Measurements from ENCODE around the gene HOXC9.

The HOXC9 gene

DNA sequence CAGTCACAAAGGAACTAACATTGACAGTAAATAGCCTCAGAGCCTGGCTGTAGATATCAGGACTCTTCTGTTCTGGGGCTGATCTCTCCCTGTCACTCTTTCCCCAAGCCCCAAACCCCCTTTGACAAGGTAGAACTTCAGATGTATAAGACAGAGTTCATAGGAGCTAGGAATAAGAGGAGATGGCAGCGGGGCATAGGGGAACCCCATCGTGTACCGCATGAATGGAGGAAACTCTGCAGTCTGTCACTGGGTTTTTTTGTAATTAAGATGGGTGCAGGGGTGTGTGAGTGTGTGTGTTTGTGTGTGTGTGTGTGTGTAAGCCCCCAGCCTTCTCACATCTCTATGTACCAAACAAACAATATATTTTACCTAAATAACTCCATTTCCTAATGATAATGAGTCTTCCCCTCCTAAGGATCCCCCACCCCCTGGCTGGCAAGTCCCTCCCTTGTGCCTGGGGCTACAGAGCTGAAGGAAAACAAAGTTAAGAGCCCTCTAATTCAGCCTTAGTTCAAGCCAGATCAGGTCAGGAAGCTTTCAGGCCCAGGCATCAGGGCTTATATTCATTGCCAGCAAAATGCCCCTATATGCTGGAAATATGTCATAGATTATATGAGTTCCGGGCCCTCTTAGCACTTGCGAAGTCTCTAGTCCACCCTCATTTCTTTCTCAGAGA, 44.6 kb downstream of the HOXC9 start:
- no peak overlapping the region for H3K27ac ChIP-seq (ENCODE audit: insufficient read depth, low read depth, low read length, poor library complexity, severe bottlenecking)
- peaks cover 100% of the 10 kb centered on the region for H3K27me3 ChIP-seq (ENCODE audit: control insufficient read depth, insufficient read depth, low read length, poor library complexity, severe bottlenecking)
- no peaks in the 10 kb centered on the region for H3K36me3 ChIP-seq (ENCODE audit: control insufficient read depth, insufficient read depth, low read length)
- H3K9me3 ChIP-seq (ENCODE audit: control insufficient read depth, low read length): no peaks in the 10 kb centered on the region
- H3K4me3 ChIP-seq (ENCODE audit: insufficient read depth, low read depth, low read length): no peak overlapping the region
- H3K4me1 ChIP-seq (ENCODE audit: control insufficient read depth, insufficient read depth, low read length): no peaks in the 10 kb centered on the region
- 33 to 37% methylated on average over 5 of the region's 5 CpGs for WGBS, 2 experiments

DNA sequence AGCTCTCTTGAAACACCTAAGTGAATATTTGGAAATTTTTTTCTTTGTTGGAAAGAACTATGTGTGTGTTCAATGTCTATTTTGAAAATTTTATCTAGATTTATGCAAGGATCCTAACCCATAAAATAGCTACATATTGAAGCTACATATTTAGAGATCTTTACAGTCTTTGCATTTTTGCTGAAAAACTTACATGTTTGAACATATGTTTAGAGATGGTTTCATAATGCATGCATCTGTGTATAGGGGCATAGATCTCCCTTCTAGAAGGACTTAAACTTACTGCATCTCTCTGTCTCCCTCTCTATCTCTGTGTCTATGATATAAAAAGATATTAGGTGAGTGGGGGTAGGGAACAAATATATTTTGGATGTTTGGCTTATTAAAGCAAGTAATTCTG, 45.4 kb downstream of the HOXC9 start:
- H3K9me3 ChIP-seq (ENCODE audit: control insufficient read depth, low read length): no peaks in the 10 kb centered on the region
- no peak overlapping the region for H3K27ac ChIP-seq (ENCODE audit: insufficient read depth, low read depth, low read length, poor library complexity, severe bottlenecking)
- no peak overlapping the region for H3K4me3 ChIP-seq (ENCODE audit: insufficient read depth, low read depth, low read length)
- H3K27me3 ChIP-seq (ENCODE audit: control insufficient read depth, insufficient read depth, low read length, poor library complexity, severe bottlenecking): peaks cover 100% of the 10 kb centered on the region
- H3K4me1 ChIP-seq (ENCODE audit: control insufficient read depth, insufficient read depth, low read length): no peaks in the 10 kb centered on the region
- H3K36me3 ChIP-seq (ENCODE audit: control insufficient read depth, insufficient read depth, low read length): no peaks in the 10 kb centered on the region

DNA sequence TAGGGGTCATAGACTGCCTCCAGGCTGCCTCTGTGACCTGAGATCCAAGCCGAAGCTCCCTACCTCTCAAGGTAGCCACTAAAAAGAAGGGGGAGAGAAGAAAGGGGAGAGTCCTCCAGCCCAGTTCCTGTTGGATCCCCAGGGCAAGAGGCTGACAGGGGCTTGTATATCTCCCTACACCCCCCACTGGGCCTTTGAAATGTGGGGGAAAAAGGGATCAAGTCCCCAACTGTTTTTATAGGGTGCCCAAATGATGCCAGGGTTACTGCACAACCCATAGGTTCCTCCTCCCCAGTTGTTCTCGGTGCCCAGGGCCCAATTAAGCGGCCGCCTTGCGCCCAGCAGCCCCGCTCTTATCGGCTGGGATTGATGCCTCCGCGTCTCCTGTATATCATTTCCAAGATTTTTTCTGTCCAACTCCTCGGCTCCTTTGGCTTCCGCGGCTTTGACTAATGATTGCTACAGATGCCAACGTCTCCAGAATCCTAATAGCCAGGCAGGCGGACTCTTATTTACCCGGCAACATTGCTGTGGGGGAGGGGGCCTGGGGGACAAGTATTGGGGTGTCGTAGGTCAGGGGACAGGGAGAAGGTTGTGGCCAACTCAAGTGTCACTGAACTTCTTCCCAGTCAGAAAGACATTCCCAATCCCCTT, 46.0 kb downstream of the HOXC9 start:
- peaks cover 100% of the 10 kb centered on the region for H3K27me3 ChIP-seq (ENCODE audit: control insufficient read depth, insufficient read depth, low read length, poor library complexity, severe bottlenecking)
- WGBS, 2 experiments: 27 to 31% methylated on average over 15 to 16 of the region's 16 CpGs
- H3K36me3 ChIP-seq (ENCODE audit: control insufficient read depth, insufficient read depth, low read length): no peaks in the 10 kb centered on the region
- H3K4me3 ChIP-seq (ENCODE audit: insufficient read depth, low read depth, low read length): no peak overlapping the region
- H3K4me1 ChIP-seq (ENCODE audit: control insufficient read depth, insufficient read depth, low read length): no peaks in the 10 kb centered on the region
- H3K9me3 ChIP-seq (ENCODE audit: control insufficient read depth, low read length): no peaks in the 10 kb centered on the region
- no peak overlapping the region for H3K27ac ChIP-seq (ENCODE audit: insufficient read depth, low read depth, low read length, poor library complexity, severe bottlenecking)

DNA sequence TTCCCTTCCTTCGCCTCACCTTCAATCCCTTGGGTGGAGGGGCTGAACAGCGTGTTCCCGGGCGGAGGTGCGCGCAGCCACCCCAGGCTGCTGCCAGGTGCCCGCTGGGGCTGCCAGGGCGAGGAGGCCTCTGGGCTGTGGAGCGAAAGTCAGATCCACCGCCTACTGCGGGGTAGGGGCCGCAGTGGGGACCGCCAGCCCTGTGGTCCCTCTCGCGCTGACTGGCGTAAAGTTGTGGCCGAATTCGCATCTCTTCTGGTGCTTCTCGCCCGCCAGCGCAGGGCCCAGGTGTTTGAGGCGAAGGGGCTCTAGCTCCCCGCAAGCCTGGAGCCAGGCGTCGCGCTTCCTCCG, 46.8 kb downstream of the HOXC9 start:
- Histone ChIP-seq H3K4me3 (ENCODE audit: insufficient read depth, low read depth, low read length) (no peak overlapping the region), H3K27ac (ENCODE audit: insufficient read depth, low read depth, low read length, poor library complexity, severe bottlenecking) (no peak overlapping the region), H3K36me3 (ENCODE audit: control insufficient read depth, insufficient read depth, low read length) (no peaks in the 10 kb centered on the region), H3K27me3 (ENCODE audit: control insufficient read depth, insufficient read depth, low read length, poor library complexity, severe bottlenecking) (peaks cover 100% of the 10 kb centered on the region), H3K4me1 (ENCODE audit: control insufficient read depth, insufficient read depth, low read length) (no peaks in the 10 kb centered on the region), H3K9me3 (ENCODE audit: control insufficient read depth, low read length) (no peaks in the 10 kb centered on the region)
- WGBS, 2 experiments: 6% methylated on average over 27 of the region's 27 CpGs

DNA sequence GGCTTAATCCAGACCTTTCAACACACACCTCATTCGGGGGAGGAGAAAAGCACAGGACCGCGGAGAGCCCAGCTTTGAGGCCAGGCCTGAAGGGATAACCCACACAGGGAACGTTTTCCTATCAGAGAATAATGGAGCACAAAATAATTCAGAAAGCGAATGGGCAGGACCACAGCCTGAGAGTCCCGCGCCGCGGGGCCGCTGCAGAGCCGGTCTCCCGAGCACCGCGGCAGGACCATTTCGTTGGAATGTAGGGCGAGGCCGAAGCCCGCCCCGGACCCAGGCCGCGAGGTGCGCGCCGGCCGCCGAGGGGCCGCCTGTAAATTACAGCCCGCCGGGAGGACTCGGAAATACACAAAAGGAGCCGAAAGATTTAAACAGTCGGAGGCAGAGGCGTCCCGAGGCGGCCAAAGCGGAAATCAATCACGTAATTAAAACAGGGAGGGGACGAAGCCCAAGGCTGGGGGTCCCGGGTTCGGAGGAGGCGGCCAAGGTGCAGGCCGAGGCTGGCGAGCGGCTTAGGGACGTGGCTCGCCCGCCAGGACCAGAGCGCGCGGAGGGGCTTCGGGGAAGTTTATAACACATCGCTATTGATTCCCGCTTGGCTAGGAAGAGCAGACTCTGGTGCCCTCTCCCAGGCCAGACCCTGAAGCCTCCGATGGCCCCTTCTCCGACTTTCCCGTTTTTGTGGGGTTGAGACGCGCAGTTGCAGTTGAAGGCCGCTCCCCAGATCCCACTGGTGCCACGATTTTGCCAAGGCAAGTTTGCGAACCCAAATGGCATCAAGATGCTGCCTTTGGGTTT, 47.4 kb downstream of the HOXC9 start:
- Histone ChIP-seq H3K36me3 (ENCODE audit: control insufficient read depth, insufficient read depth, low read length) (no peaks in the 10 kb centered on the region), H3K27me3 (ENCODE audit: control insufficient read depth, insufficient read depth, low read length, poor library complexity, severe bottlenecking) (peaks cover 100% of the 10 kb centered on the region), H3K4me3 (ENCODE audit: insufficient read depth, low read depth, low read length) (no peak overlapping the region), H3K9me3 (ENCODE audit: control insufficient read depth, low read length) (no peaks in the 10 kb centered on the region), H3K27ac (ENCODE audit: insufficient read depth, low read depth, low read length, poor library complexity, severe bottlenecking) (no peak overlapping the region), H3K4me1 (ENCODE audit: control insufficient read depth, insufficient read depth, low read length) (no peaks in the 10 kb centered on the region)
- 1 to 2% methylated on average over 61 of the region's 61 CpGs for WGBS, 2 experiments

DNA sequence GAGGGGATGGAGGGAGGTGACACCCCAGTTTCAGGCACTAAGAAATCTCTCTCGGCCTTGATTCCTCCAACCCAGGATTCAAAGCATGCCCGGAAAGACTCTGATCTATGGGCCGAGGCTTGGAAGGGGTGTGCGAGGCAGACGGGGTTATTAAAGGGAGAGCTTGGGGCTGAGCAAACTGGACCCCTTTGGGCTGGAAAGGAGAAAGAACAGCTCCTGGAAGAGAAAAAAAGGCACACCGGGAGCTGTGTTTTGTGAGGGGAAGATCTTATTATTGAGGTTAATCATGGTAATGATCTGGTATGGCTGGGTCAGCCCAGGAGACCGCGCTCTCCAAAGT, 48.0 kb downstream of the HOXC9 start:
- no peak overlapping the region for H3K27ac ChIP-seq (ENCODE audit: insufficient read depth, low read depth, low read length, poor library complexity, severe bottlenecking)

DNA sequence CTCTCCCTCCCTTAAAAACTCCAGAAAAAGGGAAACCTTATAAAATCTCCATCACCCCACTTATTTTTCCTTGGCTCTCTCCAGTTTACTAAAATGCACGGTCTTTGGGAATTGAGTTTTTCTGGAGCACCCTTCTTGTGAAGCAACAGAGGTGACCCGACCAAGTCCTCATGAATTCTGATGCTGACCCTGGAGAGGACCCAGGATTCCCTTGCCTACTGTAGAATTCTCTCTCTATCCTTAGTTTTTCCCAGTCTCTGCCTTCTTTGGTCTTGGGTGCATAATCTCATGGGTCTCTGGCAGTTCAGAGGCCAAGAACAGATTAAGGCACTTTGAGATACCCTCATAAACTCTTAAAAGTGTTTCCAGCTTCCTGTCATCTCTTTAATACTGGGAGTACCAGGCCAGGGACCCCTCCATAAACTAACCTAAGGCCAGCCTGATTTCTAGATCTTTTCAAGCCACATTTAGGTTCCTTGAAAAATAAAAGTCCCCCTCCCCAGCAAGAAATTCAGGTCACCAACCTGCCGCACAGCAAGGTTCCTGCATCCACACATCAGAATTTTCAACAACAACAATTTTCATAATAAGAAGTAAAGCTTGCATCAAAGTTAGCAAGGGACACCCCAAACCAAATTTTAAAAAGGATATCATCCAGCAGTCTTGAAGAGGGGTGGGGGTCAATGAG, 48.6 kb downstream of the HOXC9 start:
- Histone ChIP-seq H3K27me3 (ENCODE audit: control insufficient read depth, insufficient read depth, low read length, poor library complexity, severe bottlenecking) (peaks cover 100% of the 10 kb centered on the region), H3K27ac (ENCODE audit: insufficient read depth, low read depth, low read length, poor library complexity, severe bottlenecking) (no peak overlapping the region), H3K4me3 (ENCODE audit: insufficient read depth, low read depth, low read length) (no peak overlapping the region), H3K9me3 (ENCODE audit: control insufficient read depth, low read length) (no peaks in the 10 kb centered on the region), H3K4me1 (ENCODE audit: control insufficient read depth, insufficient read depth, low read length) (peaks cover 3% of the 10 kb centered on the region), H3K36me3 (ENCODE audit: control insufficient read depth, insufficient read depth, low read length) (no peaks in the 10 kb centered on the region)
- WGBS, 2 experiments: 19 to 25% methylated on average over 3 of the region's 3 CpGs

More for the DNA sequence above, 48.0 kb downstream of the HOXC9 start:
- H3K9me3 ChIP-seq (ENCODE audit: control insufficient read depth, low read length): no peaks in the 10 kb centered on the region
- H3K4me1 ChIP-seq (ENCODE audit: control insufficient read depth, insufficient read depth, low read length): peaks cover under 1% of the 10 kb centered on the region
- 12 to 13% methylated on average over 8 of the region's 8 CpGs for WGBS, 2 experiments
- peaks cover 100% of the 10 kb centered on the region for H3K27me3 ChIP-seq (ENCODE audit: control insufficient read depth, insufficient read depth, low read length, poor library complexity, severe bottlenecking)
- H3K36me3 ChIP-seq (ENCODE audit: control insufficient read depth, insufficient read depth, low read length): no peaks in the 10 kb centered on the region
- no peak overlapping the region for H3K4me3 ChIP-seq (ENCODE audit: insufficient read depth, low read depth, low read length)

DNA sequence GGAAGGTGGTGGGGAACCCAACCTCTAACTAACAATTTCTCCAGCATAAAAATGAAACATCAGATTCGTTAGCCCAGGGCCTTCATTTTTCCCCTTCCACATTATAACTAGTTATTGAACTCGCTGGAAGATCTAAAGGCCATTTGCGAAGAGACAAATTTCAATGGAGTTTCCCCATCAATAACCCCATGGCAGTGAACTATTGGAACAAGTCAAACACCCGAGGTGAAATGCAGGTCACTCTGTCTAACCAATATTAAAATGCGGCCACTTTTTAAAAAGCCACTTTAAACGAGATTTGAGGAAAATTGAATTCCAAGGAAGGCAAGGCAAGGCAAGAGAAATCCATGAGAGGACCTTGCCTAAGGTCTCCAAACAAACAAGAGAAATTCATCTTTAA, 49.1 kb downstream of the HOXC9 start:
- no peaks in the 10 kb centered on the region for H3K9me3 ChIP-seq (ENCODE audit: control insufficient read depth, low read length)
- peaks cover 3% of the 10 kb centered on the region for H3K4me1 ChIP-seq (ENCODE audit: control insufficient read depth, insufficient read depth, low read length)
- 19 to 23% methylated on average over 6 of the region's 6 CpGs for WGBS, 2 experiments
- H3K4me3 ChIP-seq (ENCODE audit: insufficient read depth, low read depth, low read length): no peak overlapping the region
- H3K27ac ChIP-seq (ENCODE audit: insufficient read depth, low read depth, low read length, poor library complexity, severe bottlenecking): no peak overlapping the region
- H3K36me3 ChIP-seq (ENCODE audit: control insufficient read depth, insufficient read depth, low read length): no peaks in the 10 kb centered on the region
- peaks cover 100% of the 10 kb centered on the region for H3K27me3 ChIP-seq (ENCODE audit: control insufficient read depth, insufficient read depth, low read length, poor library complexity, severe bottlenecking)

DNA sequence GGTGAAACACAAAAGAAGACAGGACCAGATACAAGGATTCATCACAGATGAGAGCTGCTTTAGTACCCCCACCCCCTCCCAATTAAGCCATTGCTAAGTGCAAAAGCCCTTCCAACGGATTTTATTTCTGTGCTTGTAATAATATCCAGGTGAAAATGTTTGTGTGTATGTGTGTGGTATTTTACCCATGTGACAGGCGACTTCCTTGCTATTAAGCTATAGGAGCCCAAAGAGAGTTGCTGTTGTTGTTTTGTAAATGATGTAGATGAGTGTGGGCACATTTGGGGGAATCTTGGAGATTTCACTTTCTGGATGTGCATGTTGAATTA, 50.5 kb downstream of the HOXC9 start:
- Histone ChIP-seq H3K4me3 (ENCODE audit: insufficient read depth, low read depth, low read length) (no peak overlapping the region), H3K36me3 (ENCODE audit: control insufficient read depth, insufficient read depth, low read length) (no peaks in the 10 kb centered on the region), H3K4me1 (ENCODE audit: control insufficient read depth, insufficient read depth, low read length) (peaks cover 3% of the 10 kb centered on the region), H3K27me3 (ENCODE audit: control insufficient read depth, insufficient read depth, low read length, poor library complexity, severe bottlenecking) (peaks cover 100% of the 10 kb centered on the region), H3K9me3 (ENCODE audit: control insufficient read depth, low read length) (no peaks in the 10 kb centered on the region), H3K27ac (ENCODE audit: insufficient read depth, low read depth, low read length, poor library complexity, severe bottlenecking) (no peak overlapping the region)
- whole genome bisulfite sequencing, 2 experiments: 2 to 3% methylated on average over 2 of the region's 2 CpGs

Measured in ectodermal cell (in vitro differentiated cells).